ENCODE measurements around the gene JUND. TPM values are rescaled to one million over a fixed set of nuclear protein-coding genes. Genes with fewer than 3 reads are reported as not detected.

JUND gene
- total RNA-seq, 1 donor from 2014 or later = 225 TPM

DNA sequence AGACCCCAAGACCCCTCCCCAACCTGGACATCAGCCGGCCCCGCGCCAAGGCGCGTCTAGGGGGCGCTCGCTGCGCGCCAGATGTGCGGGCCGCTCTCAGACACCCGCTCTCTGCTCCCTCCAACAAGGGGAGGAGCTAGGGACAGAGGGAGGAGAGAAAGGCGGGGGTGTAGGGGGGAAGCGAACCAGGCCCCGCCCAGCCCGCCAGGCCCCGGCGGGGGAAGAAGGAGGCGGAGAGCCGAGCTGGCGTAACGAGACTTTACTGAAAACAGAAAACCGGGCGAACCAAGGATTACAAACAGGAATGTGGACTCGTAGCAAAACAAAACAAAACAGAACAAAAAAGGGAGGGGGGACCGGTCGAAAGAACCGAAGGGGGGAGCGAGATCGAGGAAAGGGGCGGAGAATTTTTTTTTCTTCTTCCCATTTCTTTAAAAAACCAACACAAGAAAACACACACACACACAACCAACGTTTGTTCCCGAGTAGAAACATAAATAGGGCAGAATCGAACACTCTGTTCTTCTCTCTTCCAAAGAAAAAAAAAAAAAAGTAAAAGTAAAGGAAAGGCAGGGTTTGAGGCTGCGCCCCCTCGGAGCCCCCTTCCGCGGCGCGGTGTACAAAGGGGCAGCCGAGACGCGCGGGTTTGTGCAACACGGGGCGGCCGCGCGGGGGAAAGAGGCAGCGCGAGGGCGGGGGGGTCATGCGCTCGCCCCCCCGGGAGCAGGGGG, 1.7 kb downstream of the JUND start:
- TF ChIP-seq, protein P1, sequence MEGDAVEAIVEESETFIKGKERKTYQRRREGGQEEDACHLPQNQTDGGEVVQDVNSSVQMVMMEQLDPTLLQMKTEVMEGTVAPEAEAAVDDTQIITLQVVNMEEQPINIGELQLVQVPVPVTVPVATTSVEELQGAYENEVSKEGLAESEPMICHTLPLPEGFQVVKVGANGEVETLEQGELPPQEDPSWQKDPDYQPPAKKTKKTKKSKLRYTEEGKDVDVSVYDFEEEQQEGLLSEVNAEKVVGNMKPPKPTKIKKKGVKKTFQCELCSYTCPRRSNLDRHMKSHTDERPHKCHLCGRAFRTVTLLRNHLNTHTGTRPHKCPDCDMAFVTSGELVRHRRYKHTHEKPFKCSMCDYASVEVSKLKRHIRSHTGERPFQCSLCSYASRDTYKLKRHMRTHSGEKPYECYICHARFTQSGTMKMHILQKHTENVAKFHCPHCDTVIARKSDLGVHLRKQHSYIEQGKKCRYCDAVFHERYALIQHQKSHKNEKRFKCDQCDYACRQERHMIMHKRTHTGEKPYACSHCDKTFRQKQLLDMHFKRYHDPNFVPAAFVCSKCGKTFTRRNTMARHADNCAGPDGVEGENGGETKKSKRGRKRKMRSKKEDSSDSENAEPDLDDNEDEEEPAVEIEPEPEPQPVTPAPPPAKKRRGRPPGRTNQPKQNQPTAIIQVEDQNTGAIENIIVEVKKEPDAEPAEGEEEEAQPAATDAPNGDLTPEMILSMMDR (IDR thresholded peaks at IDR 0.05) = no peak
- H3K4me3 Mint-ChIP-seq = peak overlapping the region; percentile 96
- H3K27ac Mint-ChIP-seq = peak overlapping the region; percentile 98
- H3K27me3 Mint-ChIP-seq = no peaks in the 10 kb centered on the region
- intact Hi-C loops (cut with micrococcal nuclease) = loop anchor here (1.0 to 2.0 kb wide), 6 partner anchors 15 to 243 kb away; partner anchors contain the start of genes ELL, LSM4 and RAB3A
- H3K4me1 Mint-ChIP-seq = peaks cover 41% of the 10 kb centered on the region
- CTCF ChIA-PET = interaction anchor here (0.6 to 5.3 kb wide), 38 partner anchors 9 to 149 kb away, joined by 3 to 238 read pairs (median 9); partner anchors contain the start of genes LSM4, RAB3A and SSBP4
- peaks cover 43% of the 10 kb centered on the region for H3K36me3 Mint-ChIP-seq (ENCODE audit: low read depth)
- DNase-seq (peak; percentile 87), ATAC-seq (ENCODE audit: low read depth) (peak; percentile 46)
- POLR2A ChIA-PET = interaction anchor here (0.6 to 20.0 kb wide), 53 partner anchors 11 to 1919 kb away, joined by 3 to 926 read pairs (median 6); partner anchors contain the start of genes CCDC124, COPE, DDX49 and IFI30
- no peaks in the 10 kb centered on the region for H3K9me3 Mint-ChIP-seq

DNA sequence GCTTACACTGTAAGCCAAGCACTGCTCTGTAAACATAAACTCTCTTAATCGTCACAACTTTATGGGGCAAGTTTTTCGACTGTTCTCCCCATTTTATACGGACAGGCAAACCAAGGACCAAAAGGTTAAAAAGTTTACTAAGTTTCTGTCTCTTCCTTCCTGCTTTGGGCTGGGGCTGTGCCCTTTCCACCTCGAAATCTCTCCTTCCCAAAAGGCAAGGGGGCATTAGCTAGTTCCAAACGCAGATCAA, 2.2 kb downstream of the JUND start:
- no peak for DNase-seq
- Mint-ChIP-seq H3K27me3 (no peaks in the 10 kb centered on the region), H3K9me3 (no peaks in the 10 kb centered on the region), H3K27ac (peak overlapping the region; percentile 98), H3K4me3 (peak overlapping the region; percentile 96), H3K36me3 (ENCODE audit: low read depth) (peaks cover 46% of the 10 kb centered on the region), H3K4me1 (peaks cover 40% of the 10 kb centered on the region)
- TF ChIP-seq, protein P1 (IDR thresholded peaks at IDR 0.05) = no peak
- no peak for ATAC-seq (ENCODE audit: low read depth)
- CTCF ChIA-PET = interaction anchor here (0.7 to 5.3 kb wide), 34 partner anchors 9 to 149 kb away, joined by 3 to 238 read pairs (median 9); partner anchors contain the start of genes LSM4, RAB3A and SSBP4
- intact Hi-C loops (cut with micrococcal nuclease) = loop anchor here (1.0 kb wide), 4 partner anchors 44 to 131 kb away; partner anchors contain the start of genes LSM4 and RAB3A
- POLR2A ChIA-PET = interaction anchor here (0.6 to 20.0 kb wide), 38 partner anchors 12 to 1109 kb away, joined by 3 to 926 read pairs (median 8); partner anchors contain the start of genes CCDC124, IFI30, LRRC25 and LSM4

DNA sequence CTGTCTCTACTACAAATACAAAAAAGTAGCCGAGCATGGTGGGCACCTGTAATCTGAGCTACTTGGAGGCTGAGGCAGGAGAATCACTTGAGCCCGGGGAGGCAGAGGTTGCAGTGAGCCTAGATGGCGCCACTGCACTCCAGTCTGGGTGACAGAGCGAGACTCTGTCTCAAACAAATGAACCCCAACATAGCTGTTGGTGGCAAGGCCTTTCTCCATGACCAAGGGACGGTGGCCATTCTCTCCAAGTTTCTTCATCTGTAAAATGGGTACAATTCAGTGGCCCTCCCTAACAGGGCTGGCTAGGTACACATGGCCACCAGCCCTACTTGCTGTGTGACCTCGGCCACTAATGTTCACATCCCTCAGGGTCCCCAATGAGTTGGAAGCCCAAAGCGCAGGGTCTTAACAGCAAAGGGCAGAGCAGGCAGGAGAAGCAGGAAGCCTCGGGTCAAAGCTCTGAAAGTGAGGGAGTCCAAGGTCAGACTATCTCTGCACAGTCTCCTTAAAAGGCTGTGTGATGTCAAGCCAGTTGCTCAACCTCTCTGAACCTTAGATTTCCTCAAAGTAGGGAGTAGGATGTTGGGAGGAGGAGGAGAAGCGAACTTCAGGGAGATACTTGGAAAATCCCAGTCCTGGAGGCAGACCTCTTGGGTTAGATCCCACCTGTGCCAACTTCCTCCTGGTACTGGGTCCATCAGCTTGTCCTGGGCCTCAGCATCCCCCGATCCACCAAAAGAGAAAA, 2.7 kb downstream of the JUND start:
- H3K4me3 Mint-ChIP-seq = peak overlapping the region; percentile 96
- peaks cover 47% of the 10 kb centered on the region for H3K36me3 Mint-ChIP-seq (ENCODE audit: low read depth)
- ATAC-seq (ENCODE audit: low read depth) (no peak), DNase-seq (no peak)
- ChIA-PET CTCF (interaction anchor here (0.9 to 5.3 kb wide), 30 partner anchors 8 to 150 kb away, joined by 3 to 238 read pairs (median 10); partner anchors contain the start of genes LSM4, RAB3A and SSBP4), POLR2A (interaction anchor here (0.6 to 20.0 kb wide), 35 partner anchors 10 to 1109 kb away, joined by 3 to 926 read pairs (median 7); partner anchors contain the start of genes CCDC124, IFI30, LRRC25 and LSM4)
- no peaks in the 10 kb centered on the region for H3K9me3 Mint-ChIP-seq
- intact Hi-C loops (cut with micrococcal nuclease) = loop anchor here (1.0 kb wide), 4 partner anchors 45 to 132 kb away; partner anchors contain the start of genes LSM4 and RAB3A
- TF ChIP-seq, protein P1 (IDR thresholded peaks at IDR 0.05) = no peak
- peaks cover 40% of the 10 kb centered on the region for H3K4me1 Mint-ChIP-seq
- peak overlapping the region; percentile 98 for H3K27ac Mint-ChIP-seq
- H3K27me3 Mint-ChIP-seq = no peaks in the 10 kb centered on the region

DNA sequence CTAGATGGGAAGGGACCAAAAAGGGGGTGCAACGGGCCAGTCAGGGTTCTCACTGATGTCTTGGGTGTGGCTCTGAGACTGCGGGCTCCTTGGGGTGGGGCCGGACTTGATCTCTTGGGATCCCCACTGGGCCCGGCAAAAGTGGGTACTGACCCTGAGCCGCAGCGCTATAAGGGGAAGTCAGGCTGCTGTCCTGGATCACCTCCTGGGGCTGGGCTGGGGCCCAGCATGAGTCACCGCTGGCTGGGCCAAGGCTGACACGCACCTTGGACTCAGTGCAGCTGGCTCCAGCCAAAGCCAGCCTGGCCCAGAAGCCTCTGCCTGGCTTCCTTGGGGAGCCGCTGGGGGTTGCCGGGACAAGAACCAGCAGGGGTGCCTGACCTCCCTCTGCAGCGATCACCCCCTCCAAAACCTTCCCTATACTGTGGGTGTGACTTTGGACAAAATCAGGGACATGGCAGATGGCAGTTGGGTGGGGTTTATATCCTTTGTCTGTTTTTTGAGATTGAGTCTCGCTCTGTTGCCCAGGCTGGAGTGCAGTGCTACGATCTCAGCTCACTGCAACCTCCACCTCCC, 6.6 kb downstream of the JUND start:
- Mint-ChIP-seq H3K9me3 (no peaks in the 10 kb centered on the region), H3K4me1 (peaks cover 33% of the 10 kb centered on the region), H3K36me3 (ENCODE audit: low read depth) (peaks cover 48% of the 10 kb centered on the region), H3K27me3 (no peaks in the 10 kb centered on the region), H3K4me3 (no peak overlapping the region), H3K27ac (no peak overlapping the region)
- CTCF ChIA-PET = interaction anchor here (1.1 to 2.3 kb wide), 2 partner anchors 47 to 54 kb away, joined by 5 to 6 read pairs; partner anchors contain the start of gene LSM4
- POLR2A ChIA-PET = interaction anchor here (0.6 to 20.0 kb wide), 13 partner anchors 14 to 188 kb away, joined by 3 to 926 read pairs (median 4); partner anchors contain the start of genes LSM4 and MPV17L2
- ATAC-seq (ENCODE audit: low read depth) (no peak), DNase-seq (no peak)
- intact Hi-C loops (cut with micrococcal nuclease) = no loop called here
- TF ChIP-seq, protein P1 (IDR thresholded peaks at IDR 0.05) = no peak

Data from activated B cell treated with CpG ODN at 0.5 μM for 24 hours (primary cell).